IPS-15b (cell line): ENCODE data around the gene RTBDN.

Experiments
- H3K27me3 ChIP-seq: one replicate; pipeline ENCODE4 v1.6.1; 2013; ENCODE audit warnings: low read length; ENCODE audit not compliant: control insufficient read depth, insufficient read depth
- H3K36me3 ChIP-seq: one replicate; pipeline ENCODE4 v1.6.1; 2013; ENCODE audit warnings: low read length; ENCODE audit not compliant: control insufficient read depth, insufficient read depth
- H3K4me1 ChIP-seq: one replicate; pipeline ENCODE4 v1.6.1; 2013; ENCODE audit warnings: mild to moderate bottlenecking, low read length; ENCODE audit not compliant: control insufficient read depth, insufficient read depth
- H3K4me3 ChIP-seq: one replicate; pipeline ENCODE4 v1.5.1; 2013; ENCODE audit warnings: low read depth, low read length
- H3K9ac ChIP-seq: one replicate; pipeline ENCODE4 v1.6.1; 2013; ENCODE audit warnings: low read depth, mild to moderate bottlenecking, low read length
- H3K9me3 ChIP-seq: one replicate; pipeline ENCODE4 v1.6.1; 2013; ENCODE audit warnings: mild to moderate bottlenecking, low read length; ENCODE audit not compliant: control insufficient read depth, insufficient read depth

The RTBDN gene

DNA sequence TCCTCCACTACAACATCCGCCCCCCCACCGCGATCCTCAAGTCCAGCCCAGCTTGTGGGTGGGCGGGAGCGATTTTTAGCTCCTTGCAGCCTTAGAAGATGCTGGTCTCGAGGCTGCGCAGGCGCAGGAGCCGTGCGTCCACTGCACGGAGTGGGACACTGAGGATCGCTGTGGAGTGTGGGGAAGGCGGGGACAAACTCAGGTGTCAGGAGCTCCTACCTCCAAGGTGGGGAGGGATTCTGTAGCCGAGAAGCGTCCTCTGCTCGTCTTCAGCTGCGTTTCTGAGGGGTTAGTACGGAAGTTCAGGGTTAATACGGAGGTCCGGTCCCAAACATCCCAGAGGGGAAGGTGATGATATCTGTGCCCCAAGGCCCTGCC lies at the start of gene RTBDN:
Gene RTBDN, minus strand, starts transcription at position 14 of the 378 bp plus-strand sequence. CDS start 4,600 bp downstream, outside the sequence.
- H3K4me3 ChIP-seq: peak within 1 kb of the TSS; percentile 77
- H3K4me1 ChIP-seq: peaks cover 2% of the 10 kb centered on the region
- no peak within 1 kb of the TSS for H3K9ac ChIP-seq
- H3K9me3 ChIP-seq: no peaks in the 10 kb centered on the region
- H3K36me3 ChIP-seq: no peaks in the 10 kb centered on the region
- peaks cover 25% of the 10 kb centered on the region for H3K27me3 ChIP-seq

DNA sequence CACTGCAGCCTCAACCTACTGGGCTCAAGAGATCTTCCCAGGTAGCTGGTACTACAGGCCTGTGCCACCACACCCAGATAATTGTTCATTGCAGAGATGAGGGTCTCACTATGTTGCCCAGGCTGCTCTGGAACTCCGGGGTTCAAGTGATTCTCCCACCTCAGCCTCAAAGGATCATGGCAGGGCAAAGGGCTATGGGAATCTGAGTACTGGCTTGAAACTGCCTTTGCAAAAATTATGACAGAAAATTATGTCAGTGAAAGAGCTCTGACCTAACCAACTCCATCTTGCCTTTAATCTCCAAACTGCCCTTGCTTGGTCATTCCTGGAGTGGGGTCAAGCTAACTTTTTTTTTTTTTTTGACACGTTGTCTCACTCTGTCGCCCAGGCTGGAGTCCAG lies 48.2 kb upstream of the RTBDN start:
- H3K4me1 ChIP-seq: peaks cover 6% of the 10 kb centered on the region
- peaks cover 28% of the 10 kb centered on the region for H3K27me3 ChIP-seq
- peaks cover 5% of the 10 kb centered on the region for H3K36me3 ChIP-seq
- no peak overlapping the region for H3K9ac ChIP-seq
- no peak overlapping the region for H3K4me3 ChIP-seq
- H3K9me3 ChIP-seq: no peaks in the 10 kb centered on the region

DNA sequence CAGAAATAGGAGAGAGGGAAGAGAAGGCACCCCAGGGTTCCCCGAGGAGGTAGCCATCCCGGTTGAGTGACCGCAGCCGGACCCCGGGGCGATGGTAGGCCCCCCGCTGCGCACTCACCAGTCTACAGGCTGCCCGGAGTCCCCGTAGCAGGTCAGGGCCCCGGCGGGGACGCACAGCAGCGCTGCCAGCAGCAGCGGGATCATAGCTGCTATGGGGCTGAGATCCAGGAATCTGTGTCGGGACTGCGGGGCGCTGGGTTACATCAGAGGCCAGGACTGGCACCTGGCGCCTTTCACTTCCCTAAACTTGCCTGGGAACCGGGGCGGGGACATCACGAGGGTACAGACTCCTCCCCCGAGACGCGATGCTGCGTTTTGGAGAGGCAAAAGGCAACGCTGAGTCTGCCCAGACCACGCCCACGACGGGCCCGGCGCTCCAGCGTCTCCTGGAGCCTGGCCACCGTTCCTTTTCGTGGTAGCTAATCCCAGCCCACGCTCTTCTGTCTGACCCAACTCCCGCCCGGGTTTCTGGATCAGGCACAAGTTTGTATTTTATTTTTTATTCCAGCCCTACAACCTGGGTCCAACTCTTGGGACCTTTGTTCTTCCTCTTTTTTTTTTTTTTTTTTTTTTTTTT lies 46.9 kb upstream of the RTBDN start, which contains the start of gene DNASE2:
Gene DNASE2, minus strand, starts transcription at position 278 of the 637 bp plus-strand sequence. Its CDS starts 74 bp downstream, at position 204.
- H3K9me3 ChIP-seq: no peaks in the 10 kb centered on the region
- H3K4me1 ChIP-seq: peaks cover 6% of the 10 kb centered on the region
- H3K36me3 ChIP-seq: peaks cover 5% of the 10 kb centered on the region
- peak within 1 kb of the TSS; percentile 79 for H3K4me3 ChIP-seq
- H3K27me3 ChIP-seq: peaks cover 18% of the 10 kb centered on the region
- peak within 1 kb of the TSS; percentile 47 for H3K9ac ChIP-seq

DNA sequence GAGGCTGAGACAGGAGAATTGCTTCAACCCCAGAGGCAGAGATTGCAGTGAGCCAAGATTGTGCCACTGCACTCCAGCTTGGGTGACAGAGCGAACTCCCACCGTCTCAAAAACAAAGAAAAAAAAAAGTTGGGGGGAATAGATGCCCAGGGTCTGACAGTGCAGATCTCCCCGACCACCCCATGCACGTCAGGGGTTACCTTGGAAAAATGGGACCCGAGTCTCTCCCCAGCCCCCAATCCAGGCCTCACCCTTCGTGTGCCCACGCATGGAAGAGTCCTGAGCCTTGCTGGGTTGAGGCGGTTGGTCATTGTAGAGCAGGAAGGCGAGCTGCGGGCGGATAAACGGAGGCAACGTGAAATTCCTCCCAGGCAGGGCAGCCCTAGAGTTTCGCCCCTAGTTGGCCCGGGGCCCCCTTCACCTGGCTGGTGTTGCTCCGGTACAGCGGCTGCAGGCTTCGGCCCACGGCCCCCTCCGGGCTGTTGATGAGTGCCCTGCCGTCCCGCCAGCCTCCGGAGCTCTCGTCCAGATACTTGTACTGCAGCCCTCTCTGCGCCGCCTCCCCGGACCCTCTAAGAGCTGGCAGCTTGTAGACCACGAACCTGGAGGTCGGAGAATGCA lies 46.3 kb upstream of the RTBDN start:
- H3K4me3 ChIP-seq: peak overlapping the region; percentile 79

DNA sequence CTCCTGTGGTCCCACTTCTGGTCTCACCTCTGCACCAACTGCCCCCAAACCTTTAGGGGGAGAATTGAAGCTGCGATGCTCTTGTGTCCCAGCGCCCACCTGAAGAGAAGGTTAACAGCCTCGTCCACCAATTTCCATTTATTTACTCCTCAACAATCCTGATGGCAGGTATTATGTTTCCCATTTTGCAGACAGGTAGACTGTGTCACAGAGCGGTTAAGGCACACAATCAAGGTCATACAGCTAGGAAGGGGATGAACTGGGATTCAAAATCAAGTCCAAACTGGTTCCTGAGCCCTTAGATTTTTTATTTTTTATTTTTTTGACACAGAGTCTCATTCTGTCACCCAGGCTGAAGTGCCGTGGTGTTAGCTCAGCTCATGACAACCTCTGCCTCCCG lies 40.7 kb upstream of the RTBDN start:
- no peaks in the 10 kb centered on the region for H3K4me1 ChIP-seq
- peaks cover 9% of the 10 kb centered on the region for H3K36me3 ChIP-seq
- no peak overlapping the region for H3K4me3 ChIP-seq
- no peaks in the 10 kb centered on the region for H3K27me3 ChIP-seq
- H3K9ac ChIP-seq: no peak overlapping the region
- no peaks in the 10 kb centered on the region for H3K9me3 ChIP-seq

More for the DNA sequence above, 46.3 kb upstream of the RTBDN start:
- peak overlapping the region; percentile 47 for H3K9ac ChIP-seq
- no peaks in the 10 kb centered on the region for H3K9me3 ChIP-seq
- peaks cover 6% of the 10 kb centered on the region for H3K4me1 ChIP-seq
- peaks cover 18% of the 10 kb centered on the region for H3K27me3 ChIP-seq
- peaks cover 5% of the 10 kb centered on the region for H3K36me3 ChIP-seq

DNA sequence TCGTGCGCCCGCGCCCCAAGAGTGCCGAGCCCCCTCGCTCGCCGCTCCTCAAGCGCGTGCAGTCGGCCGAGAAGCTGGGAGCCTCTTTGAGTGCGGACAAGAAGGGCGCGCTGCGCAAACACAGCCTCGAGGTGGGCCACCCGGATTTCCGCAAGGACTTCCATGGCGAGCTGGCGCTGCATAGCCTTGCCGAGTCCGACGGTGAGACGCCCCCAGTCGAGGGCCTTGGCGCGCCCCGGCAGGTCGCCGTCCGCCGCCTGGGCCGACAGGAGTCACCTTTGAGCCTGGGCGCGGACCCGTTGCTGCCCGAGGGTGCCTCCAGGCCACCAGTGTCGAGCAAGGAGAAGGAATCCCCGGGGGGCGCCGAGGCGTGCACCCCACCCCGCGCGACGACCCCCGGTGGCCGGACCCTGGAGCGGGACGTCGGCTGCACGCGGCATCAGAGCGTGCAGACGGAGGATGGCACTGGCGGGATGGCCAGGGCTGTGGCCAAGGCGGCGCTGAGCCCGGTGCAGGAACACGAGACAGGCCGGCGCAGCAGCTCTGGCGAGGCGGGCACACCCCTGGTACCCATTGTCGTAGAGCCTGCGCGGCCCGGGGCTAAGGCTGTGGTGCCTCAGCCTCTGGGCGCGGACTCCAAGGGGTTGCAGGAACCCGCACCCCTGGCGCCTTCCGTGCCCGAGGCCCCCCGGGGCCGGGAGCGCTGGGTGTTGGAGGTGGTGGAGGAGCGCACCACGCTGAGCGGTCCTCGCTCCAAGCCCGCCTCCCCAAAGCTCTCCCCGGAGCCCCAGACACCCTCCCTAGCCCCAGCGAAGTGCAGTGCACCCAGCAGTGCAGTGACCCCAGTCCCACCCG lies 39.7 kb upstream of the RTBDN start:
- peak overlapping the region; percentile 26 for H3K4me3 ChIP-seq
- H3K36me3 ChIP-seq: peaks cover 11% of the 10 kb centered on the region
- no peak overlapping the region for H3K9ac ChIP-seq
- no peaks in the 10 kb centered on the region for H3K27me3 ChIP-seq
- H3K4me1 ChIP-seq: no peaks in the 10 kb centered on the region
- H3K9me3 ChIP-seq: no peaks in the 10 kb centered on the region

DNA sequence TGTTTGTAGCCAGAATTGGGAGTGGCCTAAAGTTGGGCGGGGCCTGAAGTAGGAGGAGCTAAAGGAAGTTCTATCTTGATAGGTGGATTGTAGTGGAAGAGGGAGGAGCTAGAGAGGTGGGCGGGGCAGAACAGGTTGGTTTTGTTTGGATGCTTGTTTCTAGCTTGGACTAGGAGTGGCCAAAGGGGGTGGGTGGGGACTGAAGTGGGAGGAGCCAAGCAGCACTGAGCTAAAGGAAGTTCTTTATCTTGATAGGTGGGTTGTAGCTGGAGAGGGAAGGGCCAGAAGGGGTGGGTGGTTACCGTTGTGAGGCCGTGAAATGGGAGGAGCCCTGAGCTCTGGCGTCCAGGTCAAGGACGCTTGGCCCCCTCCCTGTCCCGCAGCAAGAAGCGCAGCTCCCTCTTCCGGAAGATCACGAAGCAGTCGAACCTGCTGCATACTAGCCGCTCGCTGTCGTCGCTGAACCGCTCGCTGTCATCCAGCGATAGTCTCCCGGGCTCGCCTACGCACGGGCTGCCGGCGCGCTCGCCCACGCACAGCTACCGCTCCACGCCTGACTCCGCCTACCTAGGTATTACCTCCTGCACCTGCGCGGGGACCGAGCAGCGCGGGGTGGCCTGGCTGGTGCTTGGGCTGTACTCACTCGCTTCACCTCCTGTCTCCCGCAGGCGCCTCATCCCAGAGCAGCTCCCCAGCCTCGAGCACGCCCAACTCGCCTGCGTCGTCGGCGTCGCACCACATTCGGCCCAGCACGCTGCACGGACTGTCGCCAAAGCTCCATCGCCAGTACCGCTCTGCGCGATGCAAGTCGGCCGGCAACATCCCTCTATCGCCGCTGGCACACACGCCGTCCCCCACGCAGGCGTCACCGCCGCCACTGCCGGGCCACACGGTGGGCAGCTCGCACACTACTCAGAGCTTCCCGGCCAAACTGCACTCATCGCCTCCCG lies 38.8 kb upstream of the RTBDN start:
- H3K4me3 ChIP-seq: peak overlapping the region; percentile 26
- H3K9ac ChIP-seq: no peak overlapping the region
- H3K27me3 ChIP-seq: no peaks in the 10 kb centered on the region
- no peaks in the 10 kb centered on the region for H3K9me3 ChIP-seq
- no peaks in the 10 kb centered on the region for H3K4me1 ChIP-seq
- peaks cover 14% of the 10 kb centered on the region for H3K36me3 ChIP-seq

DNA sequence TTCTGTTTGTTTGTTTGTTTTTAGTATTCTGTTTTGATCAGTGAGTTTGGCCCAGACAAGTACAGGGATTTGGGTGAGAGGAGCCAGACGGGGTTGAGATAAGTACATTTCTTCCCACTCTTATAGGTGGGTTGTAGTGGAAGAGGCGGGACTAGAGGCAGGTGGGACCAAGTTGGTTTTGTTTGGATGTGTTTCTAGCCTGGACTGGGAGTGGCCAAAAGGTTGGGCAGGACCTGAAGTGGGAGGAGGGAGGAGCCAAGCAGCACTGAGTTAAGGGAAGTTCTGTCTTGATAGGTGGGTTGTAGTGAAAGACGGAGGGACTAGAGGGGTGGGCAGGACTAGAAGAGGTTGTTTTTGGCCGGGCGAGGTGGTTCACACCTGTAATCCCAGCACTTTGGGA lies 37.9 kb upstream of the RTBDN start:
- Histone ChIP-seq H3K36me3 (peaks cover 9% of the 10 kb centered on the region), H3K27me3 (no peaks in the 10 kb centered on the region), H3K9me3 (no peaks in the 10 kb centered on the region)

DNA sequence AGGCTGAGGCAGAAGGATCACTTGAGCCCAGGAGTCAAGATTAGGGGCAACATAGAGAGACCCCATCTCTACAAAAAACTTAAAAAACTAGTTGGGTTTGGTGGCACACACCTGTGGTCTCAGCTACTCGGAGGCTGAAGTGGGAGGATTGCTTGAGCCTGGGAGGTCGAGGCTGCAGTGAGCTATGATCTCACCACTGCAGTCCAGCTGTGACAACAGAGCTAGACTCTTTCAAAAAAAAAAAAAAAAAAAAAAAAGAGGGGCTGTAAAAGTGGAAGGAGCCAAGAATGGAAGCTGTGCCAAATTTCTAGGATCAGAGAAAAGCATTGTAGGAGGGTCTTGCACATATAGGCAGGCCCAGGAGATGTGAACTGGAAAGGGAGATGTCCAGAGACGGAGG lies 37.3 kb upstream of the RTBDN start:
- H3K9ac ChIP-seq: no peak overlapping the region
- no peaks in the 10 kb centered on the region for H3K9me3 ChIP-seq
- peaks cover 9% of the 10 kb centered on the region for H3K36me3 ChIP-seq
- H3K4me3 ChIP-seq: no peak overlapping the region
- H3K4me1 ChIP-seq: peaks cover 5% of the 10 kb centered on the region
- no peaks in the 10 kb centered on the region for H3K27me3 ChIP-seq

More for the DNA sequence above, 37.9 kb upstream of the RTBDN start:
- no peak overlapping the region for H3K9ac ChIP-seq
- no peak overlapping the region for H3K4me3 ChIP-seq
- peaks cover under 1% of the 10 kb centered on the region for H3K4me1 ChIP-seq

DNA sequence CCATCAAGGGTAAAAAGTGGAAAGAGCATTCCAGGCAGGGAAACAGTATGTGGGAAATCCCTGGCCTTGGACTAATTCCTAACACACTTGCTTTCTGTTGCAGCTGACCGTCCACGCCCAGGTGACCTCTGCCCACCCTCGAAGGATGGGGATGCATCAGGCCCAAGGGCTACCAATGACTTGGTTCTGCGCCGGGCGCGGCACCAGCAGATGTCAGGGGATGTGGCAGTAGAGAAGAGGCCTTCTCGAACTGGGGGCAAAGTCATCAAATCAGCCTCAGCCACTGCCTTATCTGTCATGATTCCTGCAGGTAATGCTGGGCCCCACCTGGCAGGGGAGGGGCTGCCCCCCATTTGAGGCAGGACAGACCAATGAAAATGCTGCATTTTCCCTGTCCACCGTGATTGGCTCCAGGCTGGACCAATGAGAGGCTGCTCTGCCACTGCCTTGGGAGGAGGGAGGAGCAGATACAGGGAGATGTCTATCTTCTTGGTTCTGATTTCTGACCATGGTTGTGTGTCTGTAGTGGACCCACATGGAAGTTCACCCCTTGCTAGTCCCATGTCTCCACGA lies 34.2 kb upstream of the RTBDN start:
- Histone ChIP-seq H3K9ac (no peak overlapping the region), H3K9me3 (no peaks in the 10 kb centered on the region), H3K4me1 (peaks cover 11% of the 10 kb centered on the region), H3K27me3 (no peaks in the 10 kb centered on the region), H3K36me3 (peaks cover 7% of the 10 kb centered on the region), H3K4me3 (no peak overlapping the region)
